Measurements from ENCODE around the gene PLSCR5.

DNA sequence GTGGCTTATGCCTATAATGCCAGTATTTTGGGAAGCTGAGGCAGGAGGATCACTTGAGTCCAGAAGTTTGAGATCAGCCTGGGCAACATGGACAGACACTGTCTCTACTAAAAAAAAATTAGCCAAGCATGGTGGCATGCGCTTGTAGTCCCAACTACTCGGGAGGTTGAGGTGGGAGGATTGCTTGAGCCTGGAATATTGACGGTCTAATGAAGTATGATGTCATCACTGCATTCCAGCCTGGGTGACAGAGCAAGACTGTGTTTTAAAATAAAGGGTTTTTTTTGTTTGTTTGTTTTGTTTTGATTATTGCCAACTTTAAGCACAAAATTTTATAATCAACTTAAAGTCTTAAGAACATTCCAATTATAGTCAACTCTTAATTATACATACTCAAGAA is 67.5 kb downstream of the PLSCR5 start:
- TF ChIP-seq, protein P1, sequence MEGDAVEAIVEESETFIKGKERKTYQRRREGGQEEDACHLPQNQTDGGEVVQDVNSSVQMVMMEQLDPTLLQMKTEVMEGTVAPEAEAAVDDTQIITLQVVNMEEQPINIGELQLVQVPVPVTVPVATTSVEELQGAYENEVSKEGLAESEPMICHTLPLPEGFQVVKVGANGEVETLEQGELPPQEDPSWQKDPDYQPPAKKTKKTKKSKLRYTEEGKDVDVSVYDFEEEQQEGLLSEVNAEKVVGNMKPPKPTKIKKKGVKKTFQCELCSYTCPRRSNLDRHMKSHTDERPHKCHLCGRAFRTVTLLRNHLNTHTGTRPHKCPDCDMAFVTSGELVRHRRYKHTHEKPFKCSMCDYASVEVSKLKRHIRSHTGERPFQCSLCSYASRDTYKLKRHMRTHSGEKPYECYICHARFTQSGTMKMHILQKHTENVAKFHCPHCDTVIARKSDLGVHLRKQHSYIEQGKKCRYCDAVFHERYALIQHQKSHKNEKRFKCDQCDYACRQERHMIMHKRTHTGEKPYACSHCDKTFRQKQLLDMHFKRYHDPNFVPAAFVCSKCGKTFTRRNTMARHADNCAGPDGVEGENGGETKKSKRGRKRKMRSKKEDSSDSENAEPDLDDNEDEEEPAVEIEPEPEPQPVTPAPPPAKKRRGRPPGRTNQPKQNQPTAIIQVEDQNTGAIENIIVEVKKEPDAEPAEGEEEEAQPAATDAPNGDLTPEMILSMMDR (IDR thresholded peaks at IDR 0.05; ENCODE audit: low read length), result no peak
- TF ChIP-seq EZH2 (IDR thresholded peaks at IDR 0.05; ENCODE audit: borderline replicate concordance, low read length), result no peak
